IMR-90 (cell line): ENCODE results near the gene AUTS2. TPM values are rescaled to one million over a fixed set of nuclear protein-coding genes. Genes with fewer than 3 reads are reported as not detected.

Experiments
- ATAC-seq: fragments of 200-7000 bp; cut with Tn5 transposase; 2 replicates; pipeline ENCODE4 v1.9.1; 2020; ENCODE audit warnings: low read depth, mild to moderate bottlenecking, moderate library complexity
- BruUV-seq: library from RNA; stranded (reverse); fragments of 400-500 nt; replicated peaks from 2 replicates; lab custom pipeline; 2021; lab: Mats Ljungman, UMichigan
- CTCF ChIA-PET: fragments of 300-600 bp; formaldehyde crosslinking; extraction: SDS; loops from one replicate; lab custom pipeline; 2021; ENCODE audit warnings: antibody characterized with exemption; lab: Yijun Ruan, JAX
- POLR2A ChIA-PET: fragments of 300-600 bp; sonication (Branson Sonifier 250); formaldehyde crosslinking; loops from one replicate; lab custom pipeline; 2022; ENCODE audit warnings: antibody characterized with exemption; ENCODE audit not compliant: unreplicated experiment; lab: Charles Lee
- DNase-seq: peaks from one replicate; pipeline ENCODE4 v3.0.0; 2013
- H2AFZ ChIP-seq: replicated peaks from 2 replicates; pipeline ENCODE3; 2013; ENCODE audit warnings: low read length, mild to moderate bottlenecking; ENCODE audit not compliant: poor library complexity
- H2AK5ac ChIP-seq: 2 replicates; pipeline ENCODE4 v1.6.1; 2013; ENCODE audit warnings: low read depth, low read length, inconsistent platforms
- H2AK9ac ChIP-seq: replicated peaks from 2 replicates; pipeline ENCODE3; 2013; ENCODE audit warnings: mild to moderate bottlenecking, low read depth, low read length, moderate library complexity; ENCODE audit not compliant: poor library complexity
- H2BK120ac ChIP-seq: 2 replicates; pipeline ENCODE4 v1.6.1; 2013; ENCODE audit warnings: low read depth, low read length, inconsistent platforms
- H2BK15ac ChIP-seq: 3 replicates; pipeline ENCODE4 v1.6.1; 2013; ENCODE audit warnings: low read depth, low read length, inconsistent platforms
- H2BK20ac ChIP-seq: 2 replicates; pipeline ENCODE4 v1.6.1; 2013; ENCODE audit warnings: low read depth, mild to moderate bottlenecking, inconsistent platforms, low read length, moderate library complexity
- H2BK5ac ChIP-seq: 2 replicates; pipeline ENCODE4 v1.6.1; 2013; ENCODE audit warnings: mild to moderate bottlenecking, low read depth, low read length, inconsistent platforms; ENCODE audit not compliant: poor library complexity, severe bottlenecking
- H3K14ac ChIP-seq: replicated peaks from 2 replicates; pipeline ENCODE4 v1.6.1; 2013; ENCODE audit warnings: low read depth, low read length, inconsistent platforms
- H3K18ac ChIP-seq: 2 replicates; pipeline ENCODE4 v1.6.1; 2013; ENCODE audit warnings: low read depth, low read length, control low read depth
- H3K23ac ChIP-seq: 2 replicates; pipeline ENCODE4 v1.6.1; 2013; ENCODE audit warnings: low read depth, low read length, inconsistent platforms
- H3K27ac ChIP-seq: 2 replicates; pipeline ENCODE4 v1.5.1; 2013; ENCODE audit warnings: mild to moderate bottlenecking, control low read depth, low read length; ENCODE audit not compliant: insufficient read depth
- H3K27me3 ChIP-seq: 2 replicates; pipeline ENCODE4 v1.6.1; 2013; ENCODE audit warnings: low read length; ENCODE audit not compliant: control insufficient read depth, insufficient read depth
- H3K36me3 ChIP-seq: 2 replicates; pipeline ENCODE4 v1.6.1; 2013; ENCODE audit warnings: low read length, mixed read lengths; ENCODE audit not compliant: control insufficient read depth, insufficient read depth
- H3K4ac ChIP-seq: 2 replicates; pipeline ENCODE4 v1.6.1; 2013; ENCODE audit warnings: low read depth, low read length, inconsistent platforms
- H3K4me1 ChIP-seq: 2 replicates; pipeline ENCODE4 v1.6.1; 2013; ENCODE audit warnings: low read length, mixed read lengths; ENCODE audit not compliant: control insufficient read depth, insufficient read depth
- H3K4me2 ChIP-seq: 2 replicates; pipeline ENCODE4 v1.6.1; 2013; ENCODE audit warnings: low read depth, mild to moderate bottlenecking, control low read depth, low read length, moderate library complexity
- H3K4me3 ChIP-seq: 2 replicates; pipeline ENCODE4 v1.5.1; 2013; ENCODE audit warnings: low read depth, mild to moderate bottlenecking, control low read depth, low read length, moderate library complexity; ENCODE audit not compliant: insufficient read depth
- H3K56ac ChIP-seq: 2 replicates; pipeline ENCODE4 v1.6.1; 2013; ENCODE audit warnings: low read length, inconsistent platforms; ENCODE audit not compliant: insufficient read depth; ENCODE audit errors: extremely low read depth
- H3K79me1 ChIP-seq, 2 experiments: 2 replicates each; pipeline ENCODE4 v1.6.1; 2013; ENCODE audit warnings: low read length in 2 of 2, inconsistent platforms in 1 of 2, low read depth in 1 of 2
- H3K9ac ChIP-seq: 2 replicates; pipeline ENCODE4 v1.6.1; 2013; ENCODE audit warnings: low read depth, low read length, control low read depth
- H3K9me1 ChIP-seq: 2 replicates; pipeline ENCODE4 v1.6.1; 2013; ENCODE audit warnings: low read length, inconsistent platforms; ENCODE audit not compliant: insufficient read depth
- H3K9me3 ChIP-seq: 2 replicates; pipeline ENCODE4 v1.6.1; 2013; ENCODE audit warnings: low read length; ENCODE audit not compliant: control insufficient read depth, insufficient read depth
- H4K20me1 ChIP-seq: 2 replicates; pipeline ENCODE4 v1.6.1; 2013; ENCODE audit warnings: low read length, inconsistent platforms; ENCODE audit not compliant: insufficient read depth
- H4K5ac ChIP-seq: 2 replicates; pipeline ENCODE4 v1.6.1; 2013; ENCODE audit warnings: mild to moderate bottlenecking, low read depth, low read length, control low read depth
- H4K8ac ChIP-seq, 2 experiments: 2 replicates each; pipeline ENCODE4 v1.6.1; 2013; ENCODE audit warnings: low read depth in 2 of 2, low read length in 2 of 2, control low read depth in 1 of 2, inconsistent platforms in 1 of 2
- H4K91ac ChIP-seq: 2 replicates; pipeline ENCODE4 v1.6.1; 2013; ENCODE audit warnings: low read depth, low read length, inconsistent platforms; ENCODE audit not compliant: insufficient read depth
- CEBPB ChIP-seq: IDR thresholded peaks from 2 replicates; pipeline ENCODE4 v1.6.1; 2012; ENCODE audit warnings: low read depth, low read length, improper control_type of control experiment
- WGBS, 2 experiments: methylation state at CpG; one replicate each; pipeline versions ENCODE4 v1.1.5 to v1.1.7; 2013; ENCODE audit warnings: missing lambda C conversion rate in 2 of 2; ENCODE audit not compliant: insufficient read length in 1 of 2; ENCODE audit errors: extremely low coverage in 2 of 2; 5-methylcytosine and 5-hydroxymethylcytosine counted together
- dilution Hi-C: fragments of 300-500 bp; cut with HindIII; formaldehyde crosslinking; loops from one replicate; pipeline ENCODE4 v1.14.3; 2018; ENCODE audit warnings: low sequenced_read_pairs; ENCODE audit not compliant: unreplicated experiment
- in situ Hi-C: fragments of 300-500 bp; cut with MboI; formaldehyde crosslinking; loops from 3 replicates; pipeline ENCODE4 v1.14.3; 2019; ENCODE audit warnings: low sequenced_read_pairs, inconsistent platforms, mixed read lengths
- intact Hi-C: fragments of 100-400 bp; cut with micrococcal nuclease; formaldehyde crosslinking; loops from 2 replicates; pipeline ENCODE4 v1.10.0; 2022
- polyA plus RNA-seq, 3 experiments: library from polyadenylated mRNA; depleted of rRNA; stranded (reverse); fragments of >200 nt; gene quantifications; 2 replicates each; pipeline ENCODE4 v1.2.3, GENCODE V29; 2012; ENCODE audit warnings: low replicate concordance in 1 of 3
- total RNA-seq: library from RNA; depleted of rRNA; stranded (reverse); fragments of >200 nt; gene quantifications from 2 replicates; pipeline ENCODE4 v1.2.3, GENCODE V29; 2012

Gene AUTS2
- total and polyA plus RNA-seq, 2 of the 4 experiments (the other 2 are of a cell fraction) = 0.90 to 3.0 TPM

- no peak for TF ChIP-seq CEBPB
- Histone ChIP-seq H3K4me1 (no peaks in the 10 kb centered on the region), H2AK9ac (no peak overlapping the region), H3K9me3 (no peaks in the 10 kb centered on the region), H3K14ac (no peak overlapping the region), H3K27ac (no peak overlapping the region), H2BK20ac (no peak overlapping the region), H2BK120ac (no peak overlapping the region), H3K4me3 (no peak overlapping the region), H3K56ac (no peak overlapping the region), H2AK5ac (no peak overlapping the region), H2BK5ac (no peak overlapping the region), H3K23ac (no peak overlapping the region), H3K18ac (no peak overlapping the region), H4K91ac (no peak overlapping the region), H3K9me1 (no peaks in the 10 kb centered on the region), H4K8ac (no peak overlapping the region), H4K20me1 (no peaks in the 10 kb centered on the region), H3K27me3 (no peaks in the 10 kb centered on the region), H3K4ac (no peak overlapping the region), H2AFZ (no peak overlapping the region), H2BK15ac (no peak overlapping the region), H3K79me1 (no peaks in the 10 kb centered on the region), H4K5ac (no peak overlapping the region), H3K4me2 (no peak overlapping the region), H3K9ac (no peak overlapping the region), H3K36me3 (no peaks in the 10 kb centered on the region)
- intact Hi-C loops (loop anchor here (2.0 to 5.0 kb wide), 2 partner anchors 119 to 656 kb away; no protein-coding TSS in a partner anchor), in situ Hi-C loops (no loop called here), dilution Hi-C loops (no loop called here)
- CTCF ChIA-PET = interaction anchor here (0.6 to 1.6 kb wide), 2 partner anchors 146 to 655 kb away, joined by 3 to 5 read pairs; no protein-coding TSS in a partner anchor
- BruUV-seq = no TSS peak
- POLR2A ChIA-PET = interaction anchor here (0.5 kb wide), 1 partner anchor 623 kb away, joined by 3 read pairs; no protein-coding TSS in a partner anchor
- ATAC-seq (no peak), DNase-seq (no peak)
- WGBS, 2 experiments = no CpG with 5 or more reads among the region's 3 CpGs
These were observed 444.8 kb downstream of the AUTS2 start for GRCh38 chr7:70043015-70043538.
